GM19372 (cell line): Measurements from ENCODE around the gene BRICD5.

Source experiments
- ATAC-seq: cut with Tn5 transposase; IDR thresholded peaks from one replicate; pipeline ENCODE4 v1.9.1; 2021; ENCODE audit warnings: mild to moderate bottlenecking, low read depth, moderate library complexity; ENCODE audit not compliant: unreplicated experiment

Gene BRICD5

GRCh38 chr16:2186505-2186904 lies 24.2 kb downstream of the BRICD5 start:
- ATAC-seq: no peak

- ATAC-seq: no peak
Measured at GRCh38 chr16:2186064-2186463, 24.6 kb downstream of the BRICD5 start.

GRCh38 chr16:2184962-2185361 lies 25.7 kb downstream of the BRICD5 start:
- ATAC-seq: no peak

- no peak for ATAC-seq
Measured at GRCh38 chr16:2184346-2184745, 26.3 kb downstream of the BRICD5 start.

GRCh38 chr16:2183671-2184070 lies 27.0 kb downstream of the BRICD5 start:
- no peak for ATAC-seq

GRCh38 chr16:2181952-2182351 lies 28.7 kb downstream of the BRICD5 start:
- no peak for ATAC-seq

- ATAC-seq: no peak
Measured at GRCh38 chr16:2180962-2181923, 29.4 kb downstream of the BRICD5 start.

- ATAC-seq: no peak
Measured at GRCh38 chr16:2180461-2180860, 30.2 kb downstream of the BRICD5 start.

- no peak for ATAC-seq
Measured at GRCh38 chr16:2179576-2179975, 31.1 kb downstream of the BRICD5 start.

GRCh38 chr16:2179107-2179501 lies 31.6 kb downstream of the BRICD5 start:
- ATAC-seq: no peak

GRCh38 chr16:2178321-2179106 lies 32.1 kb downstream of the BRICD5 start:
- no peak for ATAC-seq

GRCh38 chr16:2177561-2177960 lies 33.1 kb downstream of the BRICD5 start:
- no peak for ATAC-seq

- ATAC-seq: no peak
Measured at GRCh38 chr16:2177101-2177500, 33.6 kb downstream of the BRICD5 start.

GRCh38 chr16:2176047-2176446 lies 34.6 kb downstream of the BRICD5 start:
- no peak for ATAC-seq

GRCh38 chr16:2175454-2175853 lies 35.2 kb downstream of the BRICD5 start:
- no peak for ATAC-seq

- no peak for ATAC-seq
Measured at GRCh38 chr16:2174396-2175131, 36.1 kb downstream of the BRICD5 start.

- no peak for ATAC-seq
Measured at GRCh38 chr16:2173916-2174315, 36.7 kb downstream of the BRICD5 start.

GRCh38 chr16:2173366-2173765 lies 37.3 kb downstream of the BRICD5 start:
- no peak for ATAC-seq

GRCh38 chr16:2172688-2173335 lies 37.9 kb downstream of the BRICD5 start:
- ATAC-seq: no peak

GRCh38 chr16:2171601-2172178 lies 39.0 kb downstream of the BRICD5 start:
- ATAC-seq: no peak
